Activated T-cell treated with anti-CD3 and anti-CD28 coated beads, Interleukin-2, amount 50 U/mL, for 1 hour (primary cell): ENCODE measurements around the gene CST7.

Source experiments
- DNase-seq: peaks from one replicate; pipeline ENCODE4 v3.0.0-alpha.2; 2020

Gene CST7

GRCh38 chr20:24966317-24967012 is 17.4 kb downstream of the CST7 start:
- DNase-seq, result no peak

GRCh38 chr20:24968278-24968800 is 19.3 kb downstream of the CST7 start:
- no peak for DNase-seq

GRCh38 chr20:24969186-24970029 is 20.3 kb downstream of the CST7 start:
- DNase-seq, result no peak

- no peak for DNase-seq
These were observed 21.0 kb downstream of the CST7 start for GRCh38 chr20:24970030-24970553.

GRCh38 chr20:24970754-24971153 is 21.7 kb downstream of the CST7 start:
- no peak for DNase-seq

GRCh38 chr20:24971376-24972101 is 22.5 kb downstream of the CST7 start:
- DNase-seq, result no peak

- DNase-seq, result no peak
These were observed 23.3 kb downstream of the CST7 start for GRCh38 chr20:24972341-24972740.

- DNase-seq, result no peak
These were observed 28.3 kb downstream of the CST7 start for GRCh38 chr20:24977336-24977735.

- no peak for DNase-seq
These were observed 28.7 kb downstream of the CST7 start for GRCh38 chr20:24977797-24978196.

GRCh38 chr20:24978513-24978912 is 29.4 kb downstream of the CST7 start:
- no peak for DNase-seq

- no peak for DNase-seq
These were observed 30.2 kb downstream of the CST7 start for GRCh38 chr20:24979036-24979960.

GRCh38 chr20:24980291-24981053 is 31.4 kb downstream of the CST7 start:
- DNase-seq, result no peak

GRCh38 chr20:24981282-24981681 is 32.2 kb downstream of the CST7 start:
- DNase-seq, result no peak

GRCh38 chr20:24981790-24982189 is 32.7 kb downstream of the CST7 start:
- DNase-seq, result no peak

- no peak for DNase-seq
These were observed 34.8 kb downstream of the CST7 start for GRCh38 chr20:24983896-24984295.

GRCh38 chr20:24984961-24985640 is 36.0 kb downstream of the CST7 start:
- DNase-seq, result no peak

- DNase-seq, result no peak
These were observed 36.7 kb downstream of the CST7 start for GRCh38 chr20:24985802-24986201.

GRCh38 chr20:24986436-24987015 is 37.5 kb downstream of the CST7 start:
- DNase-seq, result no peak

- DNase-seq, result no peak
These were observed 38.2 kb downstream of the CST7 start for GRCh38 chr20:24987244-24987643.
